Stimulated activated CD4-positive, alpha-beta T cell treated with anti-CD3 and anti-CD28 coated beads, Interleukin-1b, Interleukin-23, amount 100 ng/mL, for 24 hours (primary cell): ENCODE measurements around the gene TMEM178B.
A peak's percentile ranks its signal among the peaks of the same experiment; 100 is the strongest.
"Not testable (repeated sequence)": the region's sequence is repeated elsewhere in the genome, so short reads cannot be mapped to it uniquely, and the experiment has no call there.

ENCODE experiments used
- DNase-seq, 4 experiments: peaks; one replicate each; pipeline ENCODE4 v3.0.0-alpha.2; 2020; ENCODE audit warnings: low read depth in 4 of 4, low spot score in 1 of 4

The TMEM178B gene

DNA sequence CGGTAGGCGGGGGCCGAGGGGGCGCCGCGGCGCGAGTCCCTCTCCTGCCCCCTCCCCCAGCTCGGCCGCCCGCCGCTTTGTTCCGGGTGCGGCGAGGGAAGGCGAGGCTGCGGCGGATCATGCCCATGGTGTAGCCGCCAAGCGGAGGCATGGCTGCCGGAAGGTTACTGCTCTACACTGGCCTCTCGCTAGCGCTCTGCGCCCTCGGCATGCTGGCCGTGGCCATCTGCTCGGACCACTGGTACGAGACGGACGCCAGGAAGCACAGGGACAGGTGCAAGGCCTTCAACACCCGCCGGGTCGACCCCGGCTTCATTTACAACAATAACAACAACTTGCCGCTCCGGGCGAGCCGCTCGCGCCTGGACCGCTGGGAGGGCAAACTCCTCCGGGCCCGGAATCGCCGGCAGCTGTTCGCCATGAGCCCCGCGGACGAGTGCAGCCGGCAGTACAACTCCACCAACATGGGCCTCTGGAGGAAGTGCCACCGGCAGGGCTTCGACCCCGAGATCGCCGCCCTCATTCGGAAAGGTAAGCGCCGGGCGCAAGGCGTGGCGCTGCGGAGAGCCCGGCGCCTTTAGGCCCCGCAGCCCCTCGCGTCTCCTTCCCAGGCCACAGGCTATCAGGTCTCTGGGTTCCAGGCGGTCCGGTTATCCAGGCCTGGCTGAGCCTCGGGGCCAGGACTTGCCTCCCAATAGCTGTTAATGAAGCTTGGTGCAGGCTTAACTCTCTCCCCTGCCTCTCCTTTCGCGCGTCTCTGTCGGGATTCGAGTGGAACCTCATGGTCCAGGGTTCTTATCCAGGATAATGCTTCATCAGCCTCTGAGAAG is 513 bp downstream of the TMEM178B start:
- DNase-seq, result peak in 1 of 4 experiments; percentile 9

DNA sequence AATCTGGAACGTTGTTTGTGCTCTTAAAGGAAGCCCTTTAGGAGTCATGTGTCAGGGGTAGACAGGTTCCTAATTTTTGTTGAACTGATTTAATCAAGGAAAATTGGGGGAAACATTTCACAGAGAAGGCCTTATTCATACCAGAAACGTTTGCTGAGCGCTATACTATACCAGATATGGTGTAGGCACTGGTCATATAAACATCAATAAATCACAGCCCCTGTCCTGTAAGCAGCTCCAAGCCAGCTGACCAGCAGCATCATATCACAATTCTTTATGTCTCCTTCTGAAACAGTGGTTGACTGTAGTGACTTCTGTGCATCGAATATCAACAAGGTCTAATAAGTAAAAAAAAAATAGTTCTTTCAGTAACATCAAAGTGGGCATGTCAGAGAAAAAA is 1.1 kb downstream of the TMEM178B start:
- DNase-seq, result no peak

DNA sequence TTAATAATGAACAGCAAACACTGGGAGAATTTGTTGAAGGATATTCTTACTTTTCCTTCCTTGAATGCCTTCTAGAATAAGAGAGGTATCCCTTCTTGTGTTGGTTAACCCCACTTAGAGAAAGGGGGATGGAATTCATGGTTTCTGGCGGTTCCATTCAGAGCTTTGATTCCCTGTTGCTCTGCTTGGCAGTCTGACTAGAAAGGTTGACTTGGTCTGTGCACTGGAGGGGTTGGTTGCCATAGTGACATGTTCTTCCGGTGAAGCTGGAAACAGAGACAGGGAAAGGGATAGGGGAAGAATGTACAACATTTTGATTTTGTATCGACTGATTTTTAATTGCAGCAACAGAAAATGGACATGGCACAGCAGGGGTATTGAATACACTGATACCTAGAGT is 2.5 kb downstream of the TMEM178B start:
- DNase-seq, result no peak

DNA sequence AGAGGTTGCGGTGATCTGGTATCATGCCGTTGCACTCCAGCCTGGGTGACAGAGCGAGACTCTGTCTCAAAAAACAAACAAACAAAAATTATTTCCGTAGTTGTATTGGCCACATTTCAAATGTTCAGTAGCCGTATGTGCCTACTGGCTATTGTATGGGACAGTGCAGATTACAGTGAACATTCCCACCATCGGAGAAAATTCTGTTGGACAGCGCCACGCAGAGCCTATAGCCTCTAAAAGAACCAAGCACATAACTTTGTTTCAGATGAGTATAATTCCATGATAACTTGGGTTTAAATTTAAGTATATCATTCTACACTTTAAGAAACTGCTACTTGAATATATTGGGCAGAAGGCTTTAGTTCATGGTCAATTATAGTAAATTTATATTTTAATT is 5.4 kb downstream of the TMEM178B start:
- DNase-seq, result no peak

DNA sequence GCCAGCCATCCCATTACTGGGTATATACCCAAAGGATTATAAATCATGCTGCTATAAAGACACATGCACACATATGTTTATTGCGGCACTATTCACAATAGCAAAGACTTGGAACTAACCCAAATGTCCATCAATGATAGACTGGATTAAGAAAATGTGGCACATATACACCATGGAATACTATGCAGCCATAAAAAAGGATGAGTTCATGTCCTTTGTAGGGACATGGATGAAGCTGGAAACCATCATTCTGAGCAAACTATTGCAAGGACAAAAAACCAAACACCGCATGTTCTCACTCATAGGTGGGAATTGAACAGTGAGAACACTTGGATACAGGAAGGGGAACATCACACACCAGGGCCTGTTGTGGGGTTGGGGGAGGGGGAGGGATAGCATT is 15.6 kb downstream of the TMEM178B start:
- not testable (repeated sequence) for DNase-seq

DNA sequence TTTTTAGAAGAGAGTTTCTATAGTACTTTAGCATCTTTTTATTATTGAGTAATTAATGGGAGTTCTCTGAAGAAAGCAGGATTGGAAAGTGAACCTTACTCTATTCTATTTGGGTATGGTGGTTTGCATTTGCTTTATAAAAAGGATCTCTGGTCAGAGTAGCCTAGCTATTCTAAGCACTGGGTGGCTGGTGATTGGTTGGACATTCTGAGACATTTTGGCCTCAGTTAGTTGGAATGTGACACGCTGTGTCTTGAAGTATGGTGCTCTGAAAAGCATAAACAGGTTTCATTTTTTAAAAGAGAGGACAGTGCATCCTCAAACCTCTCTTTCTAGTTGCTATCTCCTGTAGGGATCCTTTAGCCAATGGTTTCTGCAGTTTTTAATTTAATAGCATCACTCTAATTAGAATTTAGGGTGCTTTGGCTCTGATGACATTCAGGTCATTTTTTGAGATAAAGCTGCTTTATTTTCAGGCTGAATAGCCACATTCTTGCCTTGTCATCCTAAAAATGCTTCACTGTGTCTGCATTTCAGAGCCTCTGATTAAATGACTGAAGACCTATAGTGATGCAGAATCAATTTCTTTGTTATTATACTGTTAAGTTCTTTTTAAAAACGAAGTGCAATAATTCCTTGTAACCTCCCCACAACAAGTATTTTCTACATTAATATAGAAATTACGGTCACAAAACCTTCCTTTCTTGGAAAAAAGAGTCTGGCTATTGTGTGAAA is 20.6 kb downstream of the TMEM178B start:
- DNase-seq, result no peak

DNA sequence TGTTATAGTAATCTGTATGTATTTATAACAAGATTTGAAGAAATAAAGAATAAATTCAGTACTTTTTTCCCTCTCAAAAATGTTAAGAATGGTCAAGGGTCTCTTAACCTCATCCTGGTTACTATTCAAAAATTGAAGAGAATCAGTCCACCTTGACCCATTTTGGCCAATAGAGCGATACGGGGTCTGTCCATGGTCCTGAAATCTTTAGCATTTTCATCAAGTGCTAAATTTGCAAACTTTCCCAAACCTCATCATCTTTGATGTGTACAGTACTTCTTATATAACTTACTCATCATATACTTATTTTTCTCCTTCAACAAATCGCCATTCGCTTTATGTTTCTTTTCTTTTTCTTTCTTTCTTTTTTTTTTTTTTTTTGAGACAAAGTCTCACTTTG is 23.6 kb downstream of the TMEM178B start:
- no peak for DNase-seq

DNA sequence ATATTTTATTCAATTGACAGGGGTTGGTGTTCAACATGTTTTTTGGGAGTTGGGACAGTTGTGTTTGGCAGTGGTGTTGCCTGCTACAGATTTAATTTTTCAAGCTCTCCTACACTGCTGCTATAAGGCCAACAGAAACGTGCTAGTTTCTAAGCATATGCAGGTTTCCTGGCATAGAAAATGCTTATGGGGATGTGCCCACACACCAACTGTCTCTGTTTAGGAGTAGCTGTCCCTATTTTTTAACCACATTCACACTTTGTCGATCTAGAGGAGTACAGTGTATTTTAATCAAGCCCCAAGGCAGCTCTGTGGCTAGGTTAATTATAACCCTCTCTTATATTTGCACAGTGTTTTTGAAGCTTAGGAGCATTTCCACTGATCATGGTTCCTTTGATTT is 28.6 kb downstream of the TMEM178B start:
- DNase-seq, result no peak

DNA sequence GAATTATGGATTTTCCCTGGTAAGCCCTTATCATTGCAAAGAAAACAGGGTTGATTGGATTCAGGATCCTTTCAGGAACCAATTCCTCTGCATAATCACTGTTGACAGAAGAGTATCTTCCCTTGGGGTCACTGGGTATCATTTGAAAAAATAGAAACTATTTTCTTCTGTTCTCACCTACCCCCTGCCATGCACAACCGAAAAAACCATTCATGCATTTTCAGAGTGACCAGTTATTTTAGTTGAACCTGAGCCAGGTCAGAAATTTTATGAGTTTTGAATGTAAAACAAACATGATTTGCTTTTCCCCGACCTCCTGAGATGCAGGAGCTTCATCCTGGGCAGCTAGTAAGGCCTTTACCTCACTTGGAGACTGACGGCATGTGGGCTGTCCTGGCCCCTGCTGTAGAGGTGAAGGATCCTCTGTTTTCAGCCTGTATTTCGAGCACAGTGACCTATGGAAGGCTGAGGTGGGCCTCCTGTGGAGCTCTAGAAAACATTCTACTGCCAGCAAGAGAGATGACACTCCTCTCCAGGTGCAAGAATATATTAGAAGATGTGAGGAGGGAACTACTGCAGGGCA is 30.1 kb downstream of the TMEM178B start:
- no peak for DNase-seq

DNA sequence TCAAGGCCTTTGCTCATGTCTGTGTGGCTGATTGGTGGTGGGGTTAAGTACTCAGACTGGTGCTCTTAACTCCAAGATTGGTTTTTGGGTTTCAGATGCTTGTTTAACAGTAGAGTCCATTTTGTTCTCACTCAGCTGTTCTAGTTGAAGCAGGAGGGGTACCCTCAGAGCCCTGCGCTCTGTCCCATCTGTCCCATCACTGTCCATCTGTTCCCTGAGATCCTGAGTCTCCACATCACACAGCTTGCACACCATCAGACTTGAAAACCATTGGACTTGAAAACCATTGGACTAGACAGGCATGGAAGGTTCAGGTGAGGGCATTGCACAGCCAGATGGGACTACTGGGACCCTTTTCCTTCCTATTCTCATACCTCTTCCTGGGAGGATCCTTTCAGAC is 39.3 kb downstream of the TMEM178B start:
- no peak for DNase-seq

DNA sequence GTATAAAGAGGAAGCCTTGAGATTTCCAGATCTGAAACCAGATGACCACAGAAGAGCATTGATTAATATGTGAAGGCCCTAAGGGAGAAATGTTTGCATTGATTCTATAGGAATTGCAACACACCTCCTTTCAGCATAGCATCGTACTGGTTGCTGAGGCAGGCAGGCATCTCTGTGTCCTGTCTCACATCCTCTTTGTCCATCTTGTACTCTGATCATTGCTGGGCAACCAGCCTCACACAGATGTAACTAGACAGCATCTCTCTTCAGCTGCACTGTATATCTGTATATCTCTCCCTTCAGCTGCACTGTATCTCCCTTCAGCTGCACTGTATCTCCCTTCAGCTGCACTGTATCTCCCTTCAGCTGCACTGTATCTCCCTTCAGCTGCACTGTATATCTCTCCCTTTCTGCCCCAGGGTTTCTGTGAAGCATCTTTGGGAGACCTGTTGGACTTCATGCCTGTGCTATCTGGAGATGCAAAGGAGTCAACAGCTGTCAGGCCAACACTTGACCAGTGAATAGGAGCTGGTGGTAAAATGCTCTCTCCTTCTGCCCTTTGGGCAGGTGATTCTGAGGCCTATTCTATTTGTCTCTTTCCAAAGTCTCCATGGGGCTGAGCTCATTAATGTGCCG is 40.3 kb downstream of the TMEM178B start:
- no peak for DNase-seq

DNA sequence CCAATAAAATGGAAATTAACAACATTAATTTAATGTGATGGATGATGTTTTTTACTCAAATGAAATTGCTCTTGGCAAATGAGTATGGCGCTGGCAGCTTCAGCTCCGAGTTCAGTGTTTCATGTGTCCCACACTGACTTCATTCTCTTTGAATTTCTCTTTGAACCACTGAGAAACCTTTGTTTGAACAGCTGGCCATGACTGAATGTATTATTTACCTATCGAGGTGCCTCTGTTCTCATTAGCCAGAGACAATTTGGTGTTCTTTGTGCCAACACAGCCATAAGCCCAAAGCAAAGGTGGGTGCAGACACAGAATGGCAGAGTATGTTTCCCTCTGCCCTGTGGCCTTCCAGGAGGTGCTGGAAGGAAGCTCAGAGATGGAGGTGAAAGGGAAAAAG is 42.1 kb downstream of the TMEM178B start:
- DNase-seq, result no peak

DNA sequence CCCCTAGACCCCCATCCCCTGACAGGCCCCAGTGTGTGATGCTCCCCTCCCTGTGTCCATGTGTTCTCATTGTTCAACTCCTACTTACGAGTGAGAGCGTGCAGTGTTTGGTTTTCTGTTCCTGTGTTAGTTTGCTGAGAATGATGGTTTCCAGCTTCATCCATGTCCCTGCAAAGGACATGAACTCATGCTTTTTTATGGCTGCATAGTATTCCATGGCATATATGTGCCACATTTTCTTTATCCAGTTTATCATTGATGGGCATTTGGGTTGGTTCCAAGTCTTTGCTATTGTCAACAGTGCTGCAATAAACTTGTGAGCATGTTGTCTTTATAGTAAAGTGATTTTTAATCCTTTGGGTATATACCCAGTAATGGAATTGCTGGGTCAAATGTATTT is 42.8 kb downstream of the TMEM178B start:
- DNase-seq, result not testable (repeated sequence)

DNA sequence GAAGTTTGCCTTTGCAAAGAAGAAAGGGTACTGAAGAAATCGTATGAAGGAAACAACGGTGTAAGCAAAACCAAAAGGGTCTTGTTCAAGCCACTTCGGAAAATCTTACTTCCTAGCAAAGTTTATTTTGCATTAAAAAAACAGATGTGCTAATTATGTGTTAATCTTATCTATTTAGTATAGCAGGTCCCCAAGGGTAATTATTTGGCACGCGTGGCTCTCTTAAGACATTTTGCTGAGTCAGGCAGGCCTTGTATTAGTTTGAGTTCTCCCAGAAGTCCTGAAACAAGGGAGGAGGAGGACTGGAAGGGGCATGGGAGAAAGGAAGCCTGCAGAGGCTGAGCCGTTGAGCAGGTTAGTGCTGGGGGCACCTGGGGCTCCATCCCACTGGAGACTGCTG is 44.9 kb downstream of the TMEM178B start:
- DNase-seq, result no peak

DNA sequence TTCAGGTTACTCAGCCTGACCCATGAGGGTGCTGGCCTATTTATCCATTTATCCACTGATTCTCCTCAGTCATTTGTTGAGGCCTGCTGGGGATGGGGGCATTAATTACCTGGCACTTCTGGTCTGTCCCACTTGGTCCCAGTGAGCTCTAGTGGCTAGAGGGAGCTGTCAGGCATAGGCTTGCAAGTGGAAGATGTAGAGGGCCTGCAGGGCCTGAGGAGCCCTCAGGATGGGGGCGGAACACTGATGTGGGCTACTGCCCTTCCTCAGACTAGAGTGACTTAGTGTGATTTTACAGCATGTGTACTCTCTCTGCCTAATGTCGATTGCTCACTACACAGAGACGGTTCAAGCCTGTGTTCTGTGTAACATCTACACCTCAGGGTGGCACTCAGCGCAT is 45.3 kb downstream of the TMEM178B start:
- no peak for DNase-seq

DNA sequence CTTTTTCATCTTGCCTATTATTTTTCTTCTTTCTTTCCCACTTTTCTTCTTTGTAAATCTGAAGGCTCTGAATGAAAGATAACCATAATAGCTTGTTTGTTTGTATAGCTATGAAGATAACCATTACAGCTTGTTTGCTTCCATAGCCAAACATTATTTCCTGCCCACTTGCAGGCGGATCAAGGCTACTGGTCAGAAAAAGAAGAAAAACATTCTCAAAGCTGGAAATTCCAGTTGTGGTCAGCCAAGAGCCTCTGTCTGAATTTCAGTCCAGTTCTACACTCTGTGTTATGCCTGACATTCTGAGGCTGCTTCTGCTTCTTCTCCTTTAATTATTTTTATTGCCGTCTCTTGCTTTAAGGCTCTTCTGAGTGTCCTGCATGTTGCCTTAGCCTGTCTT is 48.9 kb downstream of the TMEM178B start:
- no peak for DNase-seq

DNA sequence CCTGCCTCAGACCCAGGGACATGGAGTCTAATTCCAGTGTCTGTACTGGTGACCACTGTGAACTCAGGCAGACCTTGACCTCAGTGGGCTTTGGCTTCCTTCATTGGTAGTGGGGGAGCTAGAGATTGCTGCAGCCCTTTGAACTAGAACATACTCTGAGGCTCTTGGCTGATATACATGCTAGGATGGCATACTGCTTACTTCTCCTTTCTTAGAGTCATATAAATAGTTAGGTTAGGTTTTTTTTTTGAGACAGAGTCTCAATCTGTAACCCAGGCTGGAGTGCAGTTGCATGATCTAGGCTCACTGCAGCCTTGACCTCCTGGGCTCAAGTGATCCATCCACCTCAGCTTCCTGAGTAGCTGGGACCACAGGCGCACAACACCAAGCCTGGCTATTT is 49.7 kb downstream of the TMEM178B start:
- no peak for DNase-seq

DNA sequence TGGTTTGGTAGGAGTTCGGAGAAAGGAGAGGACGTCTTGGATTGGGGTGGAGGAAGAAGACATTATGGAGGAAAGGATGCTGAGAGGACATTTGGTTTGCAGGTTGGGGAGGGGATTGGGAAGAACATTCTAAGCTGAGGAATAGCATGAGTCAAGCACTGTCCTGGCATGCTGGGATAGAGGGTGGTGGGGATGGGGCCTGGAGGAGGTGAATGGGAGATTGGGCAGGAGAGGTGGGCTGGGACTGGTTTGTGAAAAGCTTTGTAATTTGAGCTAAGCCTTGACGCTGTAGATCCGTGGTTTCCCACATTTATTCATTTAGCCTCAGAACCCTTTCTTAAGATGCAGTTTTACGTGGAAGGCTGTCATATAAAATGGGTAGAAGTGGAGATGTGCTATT is 52.2 kb downstream of the TMEM178B start:
- no peak for DNase-seq

DNA sequence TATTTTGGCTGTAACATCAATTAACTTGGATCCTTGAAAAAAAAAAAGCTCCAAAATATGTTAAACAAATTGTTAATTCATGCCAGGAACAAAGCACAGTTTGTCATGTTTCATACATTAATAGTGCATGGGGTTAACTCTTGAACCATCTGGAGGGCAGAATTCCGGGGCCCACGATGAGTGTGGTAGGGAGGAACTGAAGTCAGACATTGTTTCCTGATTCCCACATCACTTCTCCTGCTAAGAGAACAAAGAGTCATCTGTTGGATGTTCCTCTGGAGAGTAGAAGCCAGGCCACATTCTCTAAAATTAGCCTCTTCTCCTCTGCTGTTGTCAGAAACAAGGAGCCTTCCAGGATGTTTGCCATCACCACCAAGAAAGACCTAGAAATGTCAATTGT is 54.6 kb downstream of the TMEM178B start:
- DNase-seq, result no peak

DNA sequence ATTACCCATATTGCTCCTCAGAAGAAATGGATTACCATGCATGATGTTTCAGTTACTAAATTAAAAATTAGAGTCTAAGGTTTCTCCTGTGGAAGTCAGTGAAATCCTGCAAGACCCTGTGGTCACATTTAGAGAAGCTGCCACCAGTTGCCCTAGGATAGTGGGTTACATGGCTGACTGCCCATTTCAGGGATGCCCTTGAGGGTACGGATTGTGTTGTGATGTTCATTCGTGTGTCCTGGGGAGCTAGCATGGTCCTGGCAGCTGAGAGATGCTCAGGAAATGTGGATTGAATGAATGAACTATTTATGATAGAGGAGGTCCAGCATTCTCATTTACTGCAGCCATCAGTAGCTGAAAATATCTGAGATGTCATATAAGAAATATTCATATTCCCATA is 55.1 kb downstream of the TMEM178B start:
- DNase-seq, result no peak

DNA sequence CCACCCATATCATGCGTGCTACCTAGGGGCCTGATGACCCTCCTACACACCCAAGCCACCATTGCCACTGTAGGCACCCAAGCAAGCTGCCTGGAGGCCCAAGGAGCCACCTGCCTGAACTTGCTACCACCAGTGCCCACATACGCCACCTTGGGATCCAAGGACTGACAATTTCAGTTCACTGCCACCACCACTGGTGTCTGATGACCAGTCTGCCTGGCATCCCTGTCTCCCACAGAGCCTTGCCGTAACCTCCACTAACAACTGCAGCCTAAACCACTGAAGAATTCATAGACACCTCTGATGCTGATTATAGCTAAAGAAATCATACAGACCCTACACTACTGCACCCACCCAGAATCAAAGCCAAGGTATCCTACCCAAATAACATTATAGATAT is 58.8 kb downstream of the TMEM178B start:
- no peak for DNase-seq

DNA sequence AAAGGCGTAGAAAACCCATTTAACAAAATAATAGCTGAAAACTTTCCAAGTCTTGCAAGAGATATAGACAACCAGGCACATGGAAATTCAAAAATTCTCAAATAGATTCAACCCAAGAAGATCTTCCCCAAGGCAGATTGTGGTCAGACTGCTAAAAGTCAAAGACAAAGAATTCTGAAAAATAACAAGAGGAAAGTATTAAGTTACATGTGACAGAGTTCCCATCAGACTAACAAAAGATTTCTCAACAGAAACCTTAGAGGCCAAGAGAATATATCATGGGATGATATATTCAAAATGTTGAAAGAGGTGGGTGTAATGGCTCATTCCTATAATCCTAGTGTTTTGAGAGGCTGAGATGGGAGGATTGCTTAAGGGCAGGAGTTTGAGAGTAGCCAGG is 59.8 kb downstream of the TMEM178B start:
- no peak for DNase-seq
